ENCODE results near the gene NSUN2.

DNA sequence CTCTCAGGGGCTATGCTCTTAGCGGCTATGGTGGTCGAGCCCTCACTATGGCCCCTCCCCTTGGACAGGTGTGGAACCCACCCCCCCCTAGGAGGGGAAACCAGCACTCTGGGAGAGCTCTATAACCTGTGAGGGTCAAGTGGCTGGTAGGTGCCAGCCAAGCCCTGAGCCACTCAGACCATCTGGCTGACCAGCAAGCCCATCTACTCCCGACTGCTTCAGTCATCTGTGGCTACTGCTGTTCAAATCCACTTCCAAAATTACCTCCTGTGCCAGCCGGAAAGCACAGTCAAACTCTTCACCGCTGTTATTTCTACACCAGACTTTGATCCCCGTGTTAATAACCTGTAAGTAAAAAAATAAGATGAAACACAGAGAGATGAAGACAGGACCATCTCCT lies 28.5 kb downstream of the NSUN2 start:
- no peak for TF ChIP-seq POLR2A (IDR thresholded peaks at IDR 0.05)
- TF ChIP-seq, protein P1, sequence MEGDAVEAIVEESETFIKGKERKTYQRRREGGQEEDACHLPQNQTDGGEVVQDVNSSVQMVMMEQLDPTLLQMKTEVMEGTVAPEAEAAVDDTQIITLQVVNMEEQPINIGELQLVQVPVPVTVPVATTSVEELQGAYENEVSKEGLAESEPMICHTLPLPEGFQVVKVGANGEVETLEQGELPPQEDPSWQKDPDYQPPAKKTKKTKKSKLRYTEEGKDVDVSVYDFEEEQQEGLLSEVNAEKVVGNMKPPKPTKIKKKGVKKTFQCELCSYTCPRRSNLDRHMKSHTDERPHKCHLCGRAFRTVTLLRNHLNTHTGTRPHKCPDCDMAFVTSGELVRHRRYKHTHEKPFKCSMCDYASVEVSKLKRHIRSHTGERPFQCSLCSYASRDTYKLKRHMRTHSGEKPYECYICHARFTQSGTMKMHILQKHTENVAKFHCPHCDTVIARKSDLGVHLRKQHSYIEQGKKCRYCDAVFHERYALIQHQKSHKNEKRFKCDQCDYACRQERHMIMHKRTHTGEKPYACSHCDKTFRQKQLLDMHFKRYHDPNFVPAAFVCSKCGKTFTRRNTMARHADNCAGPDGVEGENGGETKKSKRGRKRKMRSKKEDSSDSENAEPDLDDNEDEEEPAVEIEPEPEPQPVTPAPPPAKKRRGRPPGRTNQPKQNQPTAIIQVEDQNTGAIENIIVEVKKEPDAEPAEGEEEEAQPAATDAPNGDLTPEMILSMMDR (IDR thresholded peaks at IDR 0.05), result no peak

All from thyroid gland (tissue), 4 donors.